Activated CD4-positive, alpha-beta T cell treated with anti-CD3 and anti-CD28 coated beads, Interleukin-2, amount 10 ng/mL, durations not matched to agents 24 days and 14 days (primary cell): Measurements from ENCODE around the gene NREP. TPM values are rescaled to one million over a fixed set of nuclear protein-coding genes. Genes with fewer than 3 reads are reported as not detected.

Experiments
- DNase-seq: peaks from one replicate; pipeline ENCODE4 v3.0.0; 2022
- H3K27ac Mint-ChIP-seq: one replicate; pipeline ENCODE4 v1.8.0; 2022; ENCODE audit warnings: mild to moderate bottlenecking, mixed read lengths
- H3K27me3 Mint-ChIP-seq: one replicate; pipeline ENCODE4 v1.8.0; 2022; ENCODE audit warnings: mixed read lengths
- H3K36me3 Mint-ChIP-seq: one replicate; pipeline ENCODE4 v1.8.0; 2022; ENCODE audit warnings: low read depth, mild to moderate bottlenecking, mixed read lengths
- H3K4me1 Mint-ChIP-seq: one replicate; pipeline ENCODE4 v1.8.0; 2021; ENCODE audit warnings: mixed read lengths
- H3K4me3 Mint-ChIP-seq: one replicate; pipeline ENCODE4 v1.8.0; 2022; ENCODE audit warnings: mild to moderate bottlenecking, moderate library complexity, mixed read lengths
- H3K9me3 Mint-ChIP-seq: one replicate; pipeline ENCODE4 v1.8.0; 2021; ENCODE audit warnings: mixed read lengths
- intact Hi-C: fragments of 100-400 bp; cut with micrococcal nuclease; formaldehyde crosslinking; loops from one replicate; pipeline ENCODE4 v1.15.1; 2023
- total RNA-seq: library from RNA; stranded (reverse); gene quantifications from 2 replicates; pipeline ENCODE4 v1.2.3, GENCODE V29; 2022

The NREP gene
- total RNA-seq, 1 donor from 2014 or later, result 22.2 TPM

- Mint-ChIP-seq H3K4me1 (peaks cover 23% of the 10 kb centered on the region), H3K27ac (peak overlapping the region; percentile 40), H3K27me3 (no peaks in the 10 kb centered on the region), H3K9me3 (no peaks in the 10 kb centered on the region), H3K4me3 (peak overlapping the region; percentile 89), H3K36me3 (peaks cover 8% of the 10 kb centered on the region)
- intact Hi-C loops, result loop anchor here (5.0 to 10.0 kb wide), 5 partner anchors 53 to 1001 kb away; no protein-coding TSS in a partner anchor
- DNase-seq, result no peak
Measured at GRCh38 chr5:111755345-111755941, 1.6 kb downstream of the NREP start.

GRCh38 chr5:111753884-111754589, 3.0 kb downstream of the NREP start:
- DNase-seq, result no peak
- peaks cover 13% of the 10 kb centered on the region for H3K36me3 Mint-ChIP-seq
- no peak overlapping the region for H3K4me3 Mint-ChIP-seq
- intact Hi-C loops, result loop anchor here (10.0 kb wide), 2 partner anchors 199 to 999 kb away; no protein-coding TSS in a partner anchor
- H3K9me3 Mint-ChIP-seq, result no peaks in the 10 kb centered on the region
- H3K27ac Mint-ChIP-seq, result no peak overlapping the region
- peaks cover 25% of the 10 kb centered on the region for H3K4me1 Mint-ChIP-seq
- H3K27me3 Mint-ChIP-seq, result no peaks in the 10 kb centered on the region

GRCh38 chr5:111752426-111752965, 4.5 kb downstream of the NREP start:
- Mint-ChIP-seq H3K27ac (no peak overlapping the region), H3K4me1 (peaks cover 32% of the 10 kb centered on the region), H3K27me3 (no peaks in the 10 kb centered on the region), H3K4me3 (no peak overlapping the region), H3K36me3 (peaks cover 16% of the 10 kb centered on the region), H3K9me3 (no peaks in the 10 kb centered on the region)
- no peak for DNase-seq
- intact Hi-C loops, result loop anchor here (10.0 kb wide), 2 partner anchors 198 to 998 kb away; no protein-coding TSS in a partner anchor

GRCh38 chr5:111749303-111750026, 7.5 kb downstream of the NREP start:
- intact Hi-C loops, result loop anchor here (10.0 kb wide), 2 partner anchors 195 to 995 kb away; no protein-coding TSS in a partner anchor
- Mint-ChIP-seq H3K9me3 (no peaks in the 10 kb centered on the region), H3K27me3 (no peaks in the 10 kb centered on the region), H3K27ac (no peak overlapping the region), H3K36me3 (peaks cover 14% of the 10 kb centered on the region), H3K4me3 (no peak overlapping the region), H3K4me1 (peaks cover 20% of the 10 kb centered on the region)
- DNase-seq, result no peak

- Mint-ChIP-seq H3K27ac (peak overlapping the region; percentile 56), H3K4me1 (peaks cover 24% of the 10 kb centered on the region), H3K36me3 (peaks cover 16% of the 10 kb centered on the region), H3K9me3 (no peaks in the 10 kb centered on the region), H3K4me3 (peak overlapping the region; percentile 1), H3K27me3 (no peaks in the 10 kb centered on the region)
- intact Hi-C loops, result no loop called here
- DNase-seq, result peak; percentile 43
Measured at GRCh38 chr5:111748304-111748763, 8.7 kb downstream of the NREP start.

GRCh38 chr5:111747337-111747736, 9.7 kb downstream of the NREP start:
- Mint-ChIP-seq H3K36me3 (peaks cover 14% of the 10 kb centered on the region), H3K27me3 (no peaks in the 10 kb centered on the region), H3K4me3 (no peak overlapping the region), H3K27ac (no peak overlapping the region), H3K9me3 (no peaks in the 10 kb centered on the region), H3K4me1 (peaks cover 28% of the 10 kb centered on the region)
- DNase-seq, result peak; percentile 28
- intact Hi-C loops, result no loop called here

GRCh38 chr5:111746791-111747190, 10.2 kb downstream of the NREP start:
- Mint-ChIP-seq H3K4me3 (no peak overlapping the region), H3K27me3 (no peaks in the 10 kb centered on the region), H3K4me1 (peaks cover 34% of the 10 kb centered on the region), H3K9me3 (no peaks in the 10 kb centered on the region), H3K36me3 (peaks cover 12% of the 10 kb centered on the region), H3K27ac (no peak overlapping the region)
- peak; percentile 50 for DNase-seq
- intact Hi-C loops, result no loop called here

GRCh38 chr5:111745075-111745739, 11.8 kb downstream of the NREP start:
- Mint-ChIP-seq H3K4me1 (peaks cover 41% of the 10 kb centered on the region), H3K9me3 (no peaks in the 10 kb centered on the region), H3K27ac (no peak overlapping the region), H3K27me3 (no peaks in the 10 kb centered on the region), H3K36me3 (peaks cover 12% of the 10 kb centered on the region), H3K4me3 (no peak overlapping the region)
- intact Hi-C loops, result loop anchor here (2.0 kb wide), 1 partner anchor 14 kb away; no protein-coding TSS in a partner anchor
- DNase-seq, result no peak

GRCh38 chr5:111744455-111744854, 12.5 kb downstream of the NREP start:
- peak; percentile 45 for DNase-seq
- Mint-ChIP-seq H3K4me3 (no peak overlapping the region), H3K27me3 (no peaks in the 10 kb centered on the region), H3K36me3 (peaks cover 10% of the 10 kb centered on the region), H3K4me1 (peaks cover 40% of the 10 kb centered on the region), H3K27ac (no peak overlapping the region), H3K9me3 (no peaks in the 10 kb centered on the region)
- intact Hi-C loops, result loop anchor here (2.0 to 5.0 kb wide), 2 partner anchors 14 to 413 kb away; no protein-coding TSS in a partner anchor

GRCh38 chr5:111743988-111744387, 13.0 kb downstream of the NREP start:
- intact Hi-C loops, result loop anchor here (2.0 to 5.0 kb wide), 2 partner anchors 13 to 413 kb away; no protein-coding TSS in a partner anchor
- H3K27ac Mint-ChIP-seq, result no peak overlapping the region
- H3K9me3 Mint-ChIP-seq, result no peaks in the 10 kb centered on the region
- H3K4me3 Mint-ChIP-seq, result no peak overlapping the region
- peak; percentile 32 for DNase-seq
- no peaks in the 10 kb centered on the region for H3K27me3 Mint-ChIP-seq
- H3K36me3 Mint-ChIP-seq, result peaks cover 7% of the 10 kb centered on the region
- H3K4me1 Mint-ChIP-seq, result peaks cover 42% of the 10 kb centered on the region

GRCh38 chr5:111743512-111743911, 13.5 kb downstream of the NREP start:
- Mint-ChIP-seq H3K36me3 (peaks cover 7% of the 10 kb centered on the region), H3K4me1 (peaks cover 41% of the 10 kb centered on the region), H3K9me3 (no peaks in the 10 kb centered on the region), H3K27me3 (no peaks in the 10 kb centered on the region), H3K27ac (no peak overlapping the region), H3K4me3 (no peak overlapping the region)
- intact Hi-C loops, result loop anchor here (5.0 kb wide), 1 partner anchor 414 kb away; no protein-coding TSS in a partner anchor
- no peak for DNase-seq

GRCh38 chr5:111742177-111742994, 14.6 kb downstream of the NREP start:
- peak overlapping the region; percentile 54 for H3K27ac Mint-ChIP-seq
- peaks cover 37% of the 10 kb centered on the region for H3K4me1 Mint-ChIP-seq
- H3K9me3 Mint-ChIP-seq, result no peaks in the 10 kb centered on the region
- intact Hi-C loops, result loop anchor here (5.0 kb wide), 1 partner anchor 415 kb away; no protein-coding TSS in a partner anchor
- no peak for DNase-seq
- H3K4me3 Mint-ChIP-seq, result peak overlapping the region; percentile 75
- H3K36me3 Mint-ChIP-seq, result peaks cover 6% of the 10 kb centered on the region
- no peaks in the 10 kb centered on the region for H3K27me3 Mint-ChIP-seq
